ENCODE data around the gene NUB1. TPM values are rescaled to one million over a fixed set of nuclear protein-coding genes. Genes with fewer than 3 reads are reported as not detected.

The NUB1 gene
- total RNA-seq, 1 donor, result 50.7 TPM

GRCh38 chr7:151375530-151376217 is 34.1 kb downstream of the NUB1 start:
- Histone ChIP-seq H3K27ac (ENCODE audit: low read depth, low read length) (no peak overlapping the region), H3K4me1 (ENCODE audit: insufficient read depth, low read length) (no peaks in the 10 kb centered on the region), H4K20me1 (ENCODE audit: insufficient read depth, low read length) (no peaks in the 10 kb centered on the region), H3K27me3 (ENCODE audit: insufficient read depth, low read length) (no peaks in the 10 kb centered on the region), H3K36me3 (ENCODE audit: insufficient read depth, low read length) (peaks cover 22% of the 10 kb centered on the region), H3K9me3 (ENCODE audit: low read depth, low read length) (no peaks in the 10 kb centered on the region), H2AFZ (ENCODE audit: low read length) (no peak overlapping the region), H3K79me2 (ENCODE audit: insufficient read depth, low read length) (no peaks in the 10 kb centered on the region), H3K4me2 (ENCODE audit: insufficient read depth, low read length) (no peak overlapping the region), H3K4me3 (ENCODE audit: insufficient read depth, low read length) (no peak overlapping the region)
- peak; percentile 74 for DNase-seq (ENCODE audit: insufficient read length, low spot score, missing footprints)
- TF ChIP-seq CTCF (IDR thresholded peaks at IDR 0.05; ENCODE audit: extremely low read depth, low read depth, low read length), result no peak

DNA sequence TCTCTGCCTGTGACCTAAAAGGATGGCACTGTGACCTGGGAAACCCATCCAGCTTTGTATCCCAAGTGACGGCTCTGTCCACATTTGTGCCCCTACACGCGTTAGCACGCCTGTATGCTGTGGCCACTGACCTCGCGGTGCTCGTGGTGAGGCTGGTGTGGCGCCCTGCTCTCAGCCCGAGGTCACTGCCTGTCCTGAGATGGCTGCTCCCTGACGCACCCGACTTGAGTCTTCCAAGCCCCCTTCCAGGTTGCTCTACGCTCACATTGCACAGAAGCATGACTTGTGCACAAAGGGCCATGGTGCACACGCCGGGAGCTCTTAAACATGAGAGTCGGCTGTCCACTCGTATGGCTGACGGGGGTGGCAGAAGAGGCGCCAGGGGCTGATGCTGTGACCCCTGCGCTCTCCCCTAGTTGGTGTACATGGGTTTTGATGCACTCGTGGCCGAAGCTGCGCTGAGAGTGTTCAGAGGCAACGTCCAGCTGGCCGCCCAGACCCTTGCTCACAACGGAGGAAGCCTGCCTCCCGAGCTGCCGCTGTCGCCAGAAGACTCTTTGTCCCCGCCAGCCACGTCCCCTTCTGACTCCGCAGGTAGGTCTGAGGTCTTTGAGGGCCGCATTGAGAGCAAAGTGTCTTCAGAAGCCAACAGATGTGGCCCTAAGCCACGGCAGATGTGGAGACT is 34.7 kb downstream of the NUB1 start:
- no peak overlapping the region for H3K4me2 ChIP-seq (ENCODE audit: insufficient read depth, low read length)
- H3K9me3 ChIP-seq (ENCODE audit: low read depth, low read length), result no peaks in the 10 kb centered on the region
- H4K20me1 ChIP-seq (ENCODE audit: insufficient read depth, low read length), result no peaks in the 10 kb centered on the region
- H3K79me2 ChIP-seq (ENCODE audit: insufficient read depth, low read length), result no peaks in the 10 kb centered on the region
- no peak overlapping the region for H3K27ac ChIP-seq (ENCODE audit: low read depth, low read length)
- no peaks in the 10 kb centered on the region for H3K4me1 ChIP-seq (ENCODE audit: insufficient read depth, low read length)
- no peaks in the 10 kb centered on the region for H3K27me3 ChIP-seq (ENCODE audit: insufficient read depth, low read length)
- no peak overlapping the region for H2AFZ ChIP-seq (ENCODE audit: low read length)
- TF ChIP-seq CTCF (IDR thresholded peaks at IDR 0.05; ENCODE audit: extremely low read depth, low read depth, low read length), result no peak
- H3K36me3 ChIP-seq (ENCODE audit: insufficient read depth, low read length), result peaks cover 22% of the 10 kb centered on the region
- peak; percentile 46 for DNase-seq (ENCODE audit: insufficient read length, low spot score, missing footprints)
- H3K4me3 ChIP-seq (ENCODE audit: insufficient read depth, low read length), result no peak overlapping the region

- H3K79me2 ChIP-seq (ENCODE audit: insufficient read depth, low read length), result no peaks in the 10 kb centered on the region
- no peak overlapping the region for H3K4me2 ChIP-seq (ENCODE audit: insufficient read depth, low read length)
- no peak overlapping the region for H2AFZ ChIP-seq (ENCODE audit: low read length)
- no peak for TF ChIP-seq CTCF (IDR thresholded peaks at IDR 0.05; ENCODE audit: extremely low read depth, low read depth, low read length)
- H3K27ac ChIP-seq (ENCODE audit: low read depth, low read length), result no peak overlapping the region
- peaks cover 7% of the 10 kb centered on the region for H3K27me3 ChIP-seq (ENCODE audit: insufficient read depth, low read length)
- DNase-seq (ENCODE audit: insufficient read length, low spot score, missing footprints), result peak; percentile 81
- no peaks in the 10 kb centered on the region for H3K9me3 ChIP-seq (ENCODE audit: low read depth, low read length)
- no peaks in the 10 kb centered on the region for H3K4me1 ChIP-seq (ENCODE audit: insufficient read depth, low read length)
- H3K4me3 ChIP-seq (ENCODE audit: insufficient read depth, low read length), result no peak overlapping the region
- H3K36me3 ChIP-seq (ENCODE audit: insufficient read depth, low read length), result peaks cover 20% of the 10 kb centered on the region
- no peaks in the 10 kb centered on the region for H4K20me1 ChIP-seq (ENCODE audit: insufficient read depth, low read length)
These were observed 35.8 kb downstream of the NUB1 start for GRCh38 chr7:151377406-151377805.

DNA sequence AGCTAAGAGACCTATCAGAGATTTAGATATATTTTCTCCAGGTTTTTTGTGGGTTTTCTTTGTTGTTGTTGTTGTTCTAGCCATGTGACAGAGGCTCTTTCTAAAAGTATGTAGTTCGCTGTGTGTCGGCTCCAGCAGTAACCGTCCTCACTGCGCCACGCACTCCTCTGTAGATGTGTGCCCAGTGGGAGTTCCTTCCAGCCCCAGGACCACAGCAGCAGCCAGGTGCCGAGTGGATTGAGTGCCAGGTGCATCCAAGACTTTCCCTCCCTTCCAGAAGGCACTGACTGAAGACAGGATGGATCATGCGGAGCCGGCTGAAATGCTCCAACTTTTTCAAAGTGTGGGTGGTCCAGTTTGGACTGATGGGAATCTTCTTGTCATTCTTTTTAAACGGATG is 36.4 kb downstream of the NUB1 start:
- Histone ChIP-seq H3K27ac (ENCODE audit: low read depth, low read length) (no peak overlapping the region), H3K4me2 (ENCODE audit: insufficient read depth, low read length) (no peak overlapping the region), H2AFZ (ENCODE audit: low read length) (no peak overlapping the region), H3K79me2 (ENCODE audit: insufficient read depth, low read length) (no peaks in the 10 kb centered on the region), H4K20me1 (ENCODE audit: insufficient read depth, low read length) (no peaks in the 10 kb centered on the region), H3K9me3 (ENCODE audit: low read depth, low read length) (no peaks in the 10 kb centered on the region), H3K36me3 (ENCODE audit: insufficient read depth, low read length) (peaks cover 15% of the 10 kb centered on the region), H3K4me3 (ENCODE audit: insufficient read depth, low read length) (no peak overlapping the region), H3K27me3 (ENCODE audit: insufficient read depth, low read length) (peaks cover 10% of the 10 kb centered on the region), H3K4me1 (ENCODE audit: insufficient read depth, low read length) (no peaks in the 10 kb centered on the region)
- peak; percentile 21 for DNase-seq (ENCODE audit: insufficient read length, low spot score, missing footprints)
- TF ChIP-seq CTCF (IDR thresholded peaks at IDR 0.05; ENCODE audit: extremely low read depth, low read depth, low read length), result no peak
